ENCODE measurements around the gene ZSWIM7. TPM values are rescaled to one million over a fixed set of nuclear protein-coding genes. Genes with fewer than 3 reads are reported as not detected.

The ZSWIM7 gene
- total RNA-seq, 6 experiments from 2014 or later, result 10.6 to 21.8 (median 11.8) TPM

GRCh38 chr17:15931394-15931793 lies 68.1 kb downstream of the ZSWIM7 start:
- Histone ChIP-seq H3K9me3 (no peaks in the 10 kb centered on the region), H3K4me3 (no peak overlapping the region), H3K27me3 (no peaks in the 10 kb centered on the region), H3K4me1 (no peaks in the 10 kb centered on the region), H3K36me3 (no peaks in the 10 kb centered on the region), H3K27ac (no peak overlapping the region)
- intact Hi-C loops (cut with DNase I), result no loop called here
- no peak for DNase-seq
- no peak for ATAC-seq
- TF ChIP-seq POLR2A (IDR thresholded peaks at IDR 0.05), result no peak
- TF ChIP-seq CTCF (IDR thresholded peaks at IDR 0.05), result no peak

- no peak for TF ChIP-seq POLR2A (IDR thresholded peaks at IDR 0.05)
- no peak for TF ChIP-seq CTCF (IDR thresholded peaks at IDR 0.05)
- no peak for DNase-seq
- H3K36me3 ChIP-seq, result no peaks in the 10 kb centered on the region
- intact Hi-C loops (cut with DNase I), result no loop called here
- ATAC-seq, result no peak
- H3K4me1 ChIP-seq, result no peaks in the 10 kb centered on the region
- no peaks in the 10 kb centered on the region for H3K27me3 ChIP-seq
- no peak overlapping the region for H3K4me3 ChIP-seq
- no peak overlapping the region for H3K27ac ChIP-seq
- WGBS (ENCODE audit: insufficient coverage, low coverage, low lambda C conversion rate, missing lambda C conversion rate), result 35% methylated on average over 4 of the region's 6 CpGs
- H3K9me3 ChIP-seq, result no peaks in the 10 kb centered on the region
Measured at GRCh38 chr17:15930426-15930825, 69.1 kb downstream of the ZSWIM7 start.

GRCh38 chr17:15929941-15930340 lies 69.6 kb downstream of the ZSWIM7 start:
- no peaks in the 10 kb centered on the region for H3K9me3 ChIP-seq
- ATAC-seq, result no peak
- no peak for DNase-seq
- WGBS (ENCODE audit: insufficient coverage, low coverage, low lambda C conversion rate, missing lambda C conversion rate), result 54% methylated on average over 2 of the region's 4 CpGs
- H3K27me3 ChIP-seq, result no peaks in the 10 kb centered on the region
- H3K4me1 ChIP-seq, result no peaks in the 10 kb centered on the region
- intact Hi-C loops (cut with DNase I), result no loop called here
- TF ChIP-seq CTCF (IDR thresholded peaks at IDR 0.05) (no peak), POLR2A (IDR thresholded peaks at IDR 0.05) (no peak)
- H3K27ac ChIP-seq, result no peak overlapping the region
- H3K36me3 ChIP-seq, result no peaks in the 10 kb centered on the region
- H3K4me3 ChIP-seq, result no peak overlapping the region

GRCh38 chr17:15928286-15928785 lies 71.2 kb downstream of the ZSWIM7 start:
- ATAC-seq, result peak in 1 of 4 donors; percentile 28
- TF ChIP-seq CTCF (IDR thresholded peaks at IDR 0.05) (no peak), POLR2A (IDR thresholded peaks at IDR 0.05) (no peak)
- intact Hi-C loops (cut with DNase I), result no loop called here
- Histone ChIP-seq H3K27me3 (no peaks in the 10 kb centered on the region), H3K27ac (no peak overlapping the region), H3K4me3 (no peak overlapping the region), H3K4me1 (no peaks in the 10 kb centered on the region), H3K9me3 (no peaks in the 10 kb centered on the region), H3K36me3 (no peaks in the 10 kb centered on the region)
- DNase-seq, result no peak
- 45% methylated on average over 9 of the region's 9 CpGs for WGBS (ENCODE audit: insufficient coverage, low coverage, low lambda C conversion rate, missing lambda C conversion rate)

Other genes with a start within 250 kb of the ZSWIM7 start
- gene ADORA2B, start 54.6 kb downstream of the ZSWIM7 start, total RNA-seq, result under 1 TPM in 5 of 6 experiments, not detected in 1; 0.16 to 0.62 (median 0.37) TPM
- 10 to 100 TPM; 14.3 to 32.3 (median 19.9) TPM for gene TTC19, start 120 bp upstream of the ZSWIM7 start, total RNA-seq
- gene NCOR1, start 215.8 kb upstream of the ZSWIM7 start, total RNA-seq, result 10 to 100 TPM; 52.6 to 76.8 (median 65.1) TPM
- gene PIGL, start 217.5 kb upstream of the ZSWIM7 start, total RNA-seq, result 10 to 100 TPM in 5 of 6 experiments, 1 to 10 TPM in 1; 8.5 to 29.7 (median 14.9) TPM

All from right lobe of liver (tissue), 6 donors.